ENCODE results near the gene REPS1.

DNA sequence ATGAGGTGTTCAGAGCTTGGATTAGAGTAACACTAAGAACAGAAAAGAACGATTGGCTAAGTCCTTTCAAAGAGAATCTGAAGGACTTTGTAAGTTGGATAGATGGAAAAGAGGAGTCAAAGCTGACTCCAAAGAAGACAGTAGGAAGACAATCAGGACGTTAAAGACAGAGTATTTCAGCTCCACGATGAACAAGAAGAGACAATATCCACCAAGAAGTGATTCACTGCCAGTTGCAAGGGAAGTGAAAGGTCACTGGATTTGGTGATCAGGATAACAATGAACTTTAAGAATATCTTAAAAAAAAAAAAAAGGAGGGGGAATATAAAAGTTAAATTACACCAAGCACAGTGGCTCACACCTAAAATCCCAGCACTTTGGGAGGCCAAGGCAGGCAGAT lies 17.9 kb downstream of the REPS1 start:
- TF ChIP-seq, protein P1, sequence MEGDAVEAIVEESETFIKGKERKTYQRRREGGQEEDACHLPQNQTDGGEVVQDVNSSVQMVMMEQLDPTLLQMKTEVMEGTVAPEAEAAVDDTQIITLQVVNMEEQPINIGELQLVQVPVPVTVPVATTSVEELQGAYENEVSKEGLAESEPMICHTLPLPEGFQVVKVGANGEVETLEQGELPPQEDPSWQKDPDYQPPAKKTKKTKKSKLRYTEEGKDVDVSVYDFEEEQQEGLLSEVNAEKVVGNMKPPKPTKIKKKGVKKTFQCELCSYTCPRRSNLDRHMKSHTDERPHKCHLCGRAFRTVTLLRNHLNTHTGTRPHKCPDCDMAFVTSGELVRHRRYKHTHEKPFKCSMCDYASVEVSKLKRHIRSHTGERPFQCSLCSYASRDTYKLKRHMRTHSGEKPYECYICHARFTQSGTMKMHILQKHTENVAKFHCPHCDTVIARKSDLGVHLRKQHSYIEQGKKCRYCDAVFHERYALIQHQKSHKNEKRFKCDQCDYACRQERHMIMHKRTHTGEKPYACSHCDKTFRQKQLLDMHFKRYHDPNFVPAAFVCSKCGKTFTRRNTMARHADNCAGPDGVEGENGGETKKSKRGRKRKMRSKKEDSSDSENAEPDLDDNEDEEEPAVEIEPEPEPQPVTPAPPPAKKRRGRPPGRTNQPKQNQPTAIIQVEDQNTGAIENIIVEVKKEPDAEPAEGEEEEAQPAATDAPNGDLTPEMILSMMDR (conservative IDR thresholded peaks at IDR 0.05; ENCODE audit: low read depth, low read length), result no peak
- TF ChIP-seq EZH2 (IDR thresholded peaks at IDR 0.05; ENCODE audit: borderline replicate concordance, low read depth, low read length, poor library complexity, severe bottlenecking), result no peak
